Left colon (tissue), 2 donors: ENCODE measurements around the gene UBR2. TPM values are rescaled to one million over a fixed set of nuclear protein-coding genes. Genes with fewer than 3 reads are reported as not detected.
"Not testable (repeated sequence)": the region's sequence is repeated elsewhere in the genome, so short reads cannot be mapped to it uniquely, and the experiment has no call there.

Experiments used
- ATAC-seq: fragments of 200-7000 bp; cut with Tn5 transposase; one replicate; pipeline ENCODE4 v1.9.1; 2020; ENCODE audit warnings: mild to moderate bottlenecking, moderate library complexity
- DNase-seq, 2 donors: peaks; one replicate each; pipeline ENCODE4 v3.0.0-alpha.2; 2020
- intact Hi-C, 2 donors: fragments of 100-400 bp; cut with DNase I in 1 of 2; cut with micrococcal nuclease in 1 of 2; formaldehyde crosslinking; loops; one replicate each; pipeline versions ENCODE4 v1.11.2 to v1.14.0; 2022; cut with DNase I, micrococcal nuclease
- total RNA-seq, 2 donors: library from RNA; stranded (reverse); fragmentation: NEBNext Ultra II Directional; extraction: Animal tissue kit (Norgen Biotek cat#: 25700); gene quantifications; one replicate each; pipeline ENCODE4 v1.2.1, GENCODE V29; 2021
- donor health status: DM: no; HTN: no; CAD: no.
- donor health status: DM: yes; HTN: yes; CAD: no.

Gene UBR2
- total RNA-seq, 2 donors from 2014 or later = 39.0 to 46.5 TPM

DNA sequence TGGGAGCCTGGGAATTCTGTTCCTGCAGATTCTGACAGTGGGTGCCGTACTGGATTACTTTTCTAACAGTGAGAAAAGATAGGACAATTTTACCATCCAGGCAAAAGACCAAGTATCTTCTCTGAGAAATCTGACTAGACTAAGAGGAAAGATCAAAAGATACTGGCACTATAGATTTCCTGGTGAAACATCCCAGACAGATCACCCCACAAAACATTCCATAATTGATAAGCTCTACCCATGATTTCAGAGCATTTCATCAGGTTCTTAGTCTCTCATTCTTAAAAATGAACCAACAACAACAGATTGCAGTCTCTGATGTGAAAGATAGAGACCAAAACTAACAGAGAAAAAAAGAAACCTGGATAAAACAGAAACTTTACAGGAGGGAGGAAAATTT lies 13.6 kb upstream of the UBR2 start:
- intact Hi-C loops = no loop called here
- ATAC-seq (no peak), DNase-seq (no peak)

GRCh38 chr6:42551217-42551616 lies 12.6 kb upstream of the UBR2 start:
- ATAC-seq (no peak), DNase-seq (no peak)
- intact Hi-C loops = no loop called here

- DNase-seq = no peak
- ATAC-seq = no peak
- intact Hi-C loops = no loop called here
Measured at GRCh38 chr6:42552380-42552779, 11.4 kb upstream of the UBR2 start.

GRCh38 chr6:42555477-42556457 lies 8.1 kb upstream of the UBR2 start:
- peak; percentile 71 to 89 for DNase-seq
- intact Hi-C loops = no loop called here
- peak; percentile 76 for ATAC-seq

GRCh38 chr6:42556462-42556861 lies 7.4 kb upstream of the UBR2 start:
- DNase-seq = peak; percentile 43 to 69
- intact Hi-C loops = no loop called here
- ATAC-seq = peak; percentile 84

DNA sequence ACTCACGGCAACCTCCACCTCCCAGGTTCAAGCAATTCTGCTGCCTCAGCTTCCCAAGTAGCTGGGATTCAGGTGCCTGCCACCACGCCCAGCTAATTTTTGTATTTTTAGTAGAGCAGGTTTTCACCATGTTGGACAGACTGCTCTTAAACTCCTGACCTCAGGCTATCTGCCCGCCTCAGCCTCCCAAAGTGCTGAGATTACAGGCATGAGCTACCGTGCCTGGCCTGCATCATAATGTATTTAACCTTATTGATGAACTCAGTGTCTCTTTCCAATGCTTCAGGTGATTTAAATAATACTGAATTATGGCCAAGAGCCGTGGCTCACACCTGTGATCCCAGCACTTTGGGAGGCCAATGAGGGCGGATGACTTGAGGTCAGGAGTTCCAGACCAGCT lies 4.6 kb upstream of the UBR2 start:
- intact Hi-C loops, ATAC-seq, DNase-seq: not testable (repeated sequence)

- ATAC-seq (no peak), DNase-seq (no peak)
- intact Hi-C loops = no loop called here
Measured at GRCh38 chr6:42561986-42562385, 1.8 kb upstream of the UBR2 start.

GRCh38 chr6:42562788-42563405 lies 932 bp upstream of the UBR2 start:
- DNase-seq = no peak
- intact Hi-C loops = no loop called here
- ATAC-seq = no peak

- peak; percentile 31 for ATAC-seq
- intact Hi-C loops = no loop called here
- DNase-seq = no peak
Measured at GRCh38 chr6:42564506-42564825, 637 bp downstream of the UBR2 start.

- DNase-seq = no peak
- intact Hi-C loops = no loop called here
- ATAC-seq = no peak
Measured at GRCh38 chr6:42565823-42566613, 2.2 kb downstream of the UBR2 start.

- no peak for ATAC-seq
- DNase-seq = no peak
- intact Hi-C loops = no loop called here
Measured at GRCh38 chr6:42566614-42567208, 2.9 kb downstream of the UBR2 start.

- ATAC-seq, intact Hi-C loops, DNase-seq: not testable (repeated sequence)
Measured at GRCh38 chr6:42567237-42567636, 3.4 kb downstream of the UBR2 start.

- intact Hi-C loops = no loop called here
- peak; percentile 61 for ATAC-seq
- DNase-seq = no peak
Measured at GRCh38 chr6:42569102-42570028, 5.5 kb downstream of the UBR2 start.

- no peak for DNase-seq
- no peak for ATAC-seq
- intact Hi-C loops = no loop called here
Measured at GRCh38 chr6:42571611-42572342, 7.9 kb downstream of the UBR2 start.

DNA sequence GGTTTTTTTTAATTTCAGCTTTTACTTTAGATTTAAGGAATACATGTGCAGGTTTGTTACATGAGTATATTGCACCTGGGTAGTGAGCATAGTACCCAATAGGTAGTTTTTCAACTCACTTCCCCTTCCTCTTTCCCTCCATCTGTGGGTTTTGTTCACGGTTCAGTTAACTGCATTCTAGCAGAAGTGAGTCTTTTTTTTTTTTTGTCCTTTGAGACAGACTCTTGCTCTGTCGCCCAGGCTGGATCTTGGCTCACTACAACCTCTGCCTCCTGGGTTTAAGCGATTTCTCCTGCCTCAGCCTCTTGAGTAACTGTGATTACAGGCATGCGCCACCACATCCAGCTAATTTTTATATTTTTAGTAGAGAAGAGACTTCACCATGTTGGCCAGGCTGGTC lies 8.7 kb downstream of the UBR2 start:
- ATAC-seq (no peak), DNase-seq (no peak)
- intact Hi-C loops = no loop called here

DNA sequence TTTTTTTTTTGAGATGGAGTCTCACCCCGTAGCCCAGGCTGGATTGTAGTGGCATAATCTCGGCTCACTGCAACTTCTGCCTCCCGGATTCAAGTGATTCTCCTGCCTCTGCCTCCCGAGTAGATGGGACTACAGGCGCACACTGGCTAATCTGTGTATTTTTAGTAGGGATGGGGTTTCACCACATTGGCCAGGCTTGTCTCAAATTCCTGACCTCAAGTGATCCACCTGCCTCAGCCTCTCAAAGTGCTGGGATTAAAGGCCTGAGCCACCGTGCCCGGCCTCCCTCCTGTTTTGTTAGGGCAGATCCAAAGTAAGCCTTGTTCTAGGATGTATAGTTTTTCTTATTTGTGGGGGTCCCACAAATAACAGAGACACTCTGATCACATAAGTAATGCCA lies 12.7 kb downstream of the UBR2 start:
- intact Hi-C loops, DNase-seq, ATAC-seq: not testable (repeated sequence)

DNA sequence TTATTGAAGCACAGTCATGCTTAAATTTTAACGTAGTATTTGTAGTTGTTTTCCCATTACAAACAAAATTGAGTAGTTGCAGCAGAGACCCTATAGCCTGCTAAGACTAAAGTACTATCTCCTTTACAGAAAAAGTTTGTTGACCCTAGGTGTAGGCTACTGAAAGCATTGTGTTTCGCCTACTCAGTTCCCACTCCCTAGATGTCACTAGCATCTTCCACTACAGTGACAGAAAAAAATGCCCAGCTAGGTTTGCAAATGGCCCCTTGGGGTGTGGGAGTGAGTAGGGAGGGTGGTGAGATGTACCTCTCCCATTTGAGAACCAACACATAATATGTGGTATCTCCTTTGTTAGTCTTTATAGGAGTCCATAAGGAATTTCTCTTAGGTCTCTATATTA lies 34.5 kb downstream of the UBR2 start:
- no peak for ATAC-seq
- intact Hi-C loops = no loop called here
- no peak for DNase-seq

GRCh38 chr6:42599558-42599957 lies 35.7 kb downstream of the UBR2 start:
- ATAC-seq = no peak

More at GRCh38 chr6:42599558-42599957, 35.7 kb downstream of the UBR2 start:
- no peak for DNase-seq
- intact Hi-C loops = no loop called here
